Liver (tissue), 9 donors: Measurements from ENCODE around the gene TTC28. TPM values are rescaled to one million over a fixed set of nuclear protein-coding genes. Genes with fewer than 3 reads are reported as not detected.
A peak's percentile ranks its signal among the peaks of the same experiment; 100 is the strongest.

ENCODE experiments used
- DNase-seq: peaks from one replicate; pipeline ENCODE4 v3.0.0-alpha.2; 2017; ENCODE audit warnings: low spot score
- H3K27ac ChIP-seq, 2 donors: one replicate each; pipeline ENCODE4 v1.7.0; 2013; ENCODE audit warnings: inconsistent platforms in 2 of 2, low read length in 2 of 2, control low read depth in 1 of 2, low read depth in 1 of 2, mild to moderate bottlenecking in 1 of 2
- H3K27me3 ChIP-seq, 4 donors: one replicate each; pipeline versions ENCODE4 v1.6.1 to v1.7.0; 2013; ENCODE audit warnings: low read length in 3 of 4, inconsistent platforms in 1 of 4, mild to moderate bottlenecking in 1 of 4, moderate library complexity in 1 of 4; ENCODE audit not compliant: control insufficient read depth in 4 of 4, insufficient read depth in 4 of 4
- H3K36me3 ChIP-seq, 4 donors: one replicate each; pipeline versions ENCODE4 v1.6.1 to v1.7.0; 2013; ENCODE audit warnings: low read length in 3 of 4, mild to moderate bottlenecking in 3 of 4, low read depth in 1 of 4, moderate library complexity in 1 of 4; ENCODE audit not compliant: control insufficient read depth in 4 of 4, insufficient read depth in 3 of 4
- H3K4me1 ChIP-seq, 4 donors: one replicate each; pipeline versions ENCODE4 v1.6.1 to v1.7.0; 2013; ENCODE audit warnings: low read length in 3 of 4, mild to moderate bottlenecking in 3 of 4, moderate library complexity in 1 of 4; ENCODE audit not compliant: control insufficient read depth in 4 of 4, insufficient read depth in 4 of 4
- H3K4me3 ChIP-seq, 3 donors: one replicate each; pipeline versions ENCODE4 v1.6.1 to v1.7.0; 2013; ENCODE audit warnings: low read length in 3 of 3, control low read depth in 1 of 3, low read depth in 1 of 3, mild to moderate bottlenecking in 1 of 3
- H3K9ac ChIP-seq, 2 donors: one replicate each; pipeline ENCODE4 v1.7.0; 2013; ENCODE audit warnings: low read length in 2 of 2, mild to moderate bottlenecking in 2 of 2, moderate library complexity in 2 of 2, control low read depth in 1 of 2, low read depth in 1 of 2
- H3K9me3 ChIP-seq, 4 donors: one replicate each; pipeline versions ENCODE4 v1.6.1 to v1.7.0; 2013; ENCODE audit warnings: low read length in 3 of 4; ENCODE audit not compliant: control insufficient read depth in 4 of 4
- ATF3 ChIP-seq: IDR thresholded peaks from 2 replicates; pipeline ENCODE4 v1.6.1; 2016; ENCODE audit warnings: antibody characterized with exemption
- CTCF ChIP-seq: fragments of 150-350 bp; IDR thresholded peaks from 2 replicates; pipeline ENCODE4 v1.5.1; 2017; ENCODE audit warnings: improper control_type of control experiment, low read depth, low read length; ENCODE audit not compliant: missing input control
- EGR1 ChIP-seq, 2 donors: IDR thresholded peaks; 2 replicates each; pipeline ENCODE4 v1.6.1; 2016 to 2018; ENCODE audit warnings: antibody characterized with exemption in 2 of 2, low read depth in 2 of 2
- FOXA1 ChIP-seq: IDR thresholded peaks from 2 replicates; pipeline ENCODE4 v1.6.1; 2016; ENCODE audit warnings: antibody characterized with exemption
- FOXA2 ChIP-seq: IDR thresholded peaks from 2 replicates; pipeline ENCODE4 v1.6.1; 2016; ENCODE audit warnings: antibody characterized with exemption
- GABPA ChIP-seq, 2 donors: IDR thresholded peaks in 1 of 2; conservative IDR thresholded peaks in 1 of 2; 2 replicates each; pipeline ENCODE4 v1.6.1; 2016; ENCODE audit warnings: antibody characterized with exemption in 2 of 2, mild to moderate bottlenecking in 1 of 2, moderate library complexity in 1 of 2
- HNF4A ChIP-seq, 2 donors: conservative IDR thresholded peaks; 2 replicates each; pipeline ENCODE4 v1.6.1; 2016; ENCODE audit warnings: antibody characterized with exemption in 2 of 2, mild to moderate bottlenecking in 2 of 2
- HNF4G ChIP-seq: IDR thresholded peaks from 2 replicates; pipeline ENCODE4 v1.6.1; 2016; ENCODE audit warnings: antibody characterized with exemption
- JUND ChIP-seq, 2 donors: IDR thresholded peaks; 2 replicates each; pipeline ENCODE4 v1.6.1; 2016; ENCODE audit warnings: antibody characterized with exemption in 2 of 2
- MAX ChIP-seq: IDR thresholded peaks from 2 replicates; pipeline ENCODE4 v1.6.1; 2016; ENCODE audit warnings: antibody characterized with exemption
- NR2F2 ChIP-seq: IDR thresholded peaks from 2 replicates; pipeline ENCODE4 v1.6.1; 2016; ENCODE audit warnings: antibody characterized with exemption
- RAD21 ChIP-seq, 2 donors: IDR thresholded peaks; 2 replicates each; pipeline ENCODE4 v1.6.1; 2016; ENCODE audit warnings: antibody characterized with exemption in 2 of 2, mild to moderate bottlenecking in 2 of 2
- REST ChIP-seq: IDR thresholded peaks from 2 replicates; pipeline ENCODE4 v1.6.1; 2016; ENCODE audit warnings: antibody characterized with exemption, mild to moderate bottlenecking
- RXRA ChIP-seq, 2 donors: IDR thresholded peaks; 2 replicates each; pipeline ENCODE4 v1.6.1; 2017 to 2018; ENCODE audit warnings: antibody characterized with exemption in 2 of 2, mild to moderate bottlenecking in 1 of 2
- SP1 ChIP-seq: IDR thresholded peaks from 2 replicates; pipeline ENCODE4 v1.6.1; 2018; ENCODE audit warnings: antibody characterized with exemption, mild to moderate bottlenecking
- TAF1 ChIP-seq: conservative IDR thresholded peaks from 2 replicates; pipeline ENCODE4 v1.6.1; 2016; ENCODE audit warnings: antibody characterized with exemption, mild to moderate bottlenecking
- YY1 ChIP-seq: IDR thresholded peaks from 2 replicates; pipeline ENCODE4 v1.6.1; 2016; ENCODE audit warnings: antibody characterized with exemption, mild to moderate bottlenecking
- ZBTB33 ChIP-seq: IDR thresholded peaks from 2 replicates; pipeline ENCODE4 v1.6.1; 2016; ENCODE audit warnings: antibody characterized with exemption
- WGBS: extraction: QIAGEN DNeasy Blood & Tissue Kit; methylation state at CpG from one replicate; pipeline ENCODE4 v1.1.7; 2013; 5-methylcytosine and 5-hydroxymethylcytosine counted together
- polyA plus RNA-seq, 2 donors: library from polyadenylated mRNA; stranded (reverse) in 1 of 2; unstranded in 1 of 2; fragments of 200-250 nt in 1 of 2; fragments of >200 nt in 1 of 2; fragmentation: Nextera tagmentation in 1 of 2; extraction: Ambion mirVana in 1 of 2; gene quantifications; one replicate each; pipeline versions ENCODE4 v1.2.1 to v1.2.3, GENCODE V29; 2013 to 2015
- total RNA-seq, 2 donors: library from RNA; depleted of rRNA; stranded (reverse); fragments of >200 nt; gene quantifications; one replicate each; pipeline ENCODE4 v1.2.3, GENCODE V29; 2014
- donor health status: healthy.
- donor health status: healthy.
- donor health status: healthy.
- donor health status: healthy.
- donor health status: healthy.

Gene TTC28
- total and polyA plus RNA-seq, 4 donors, result 4.2 to 19.4 (median 5.9) TPM

GRCh38 chr22:28710576-28711191 lies 31.0 kb upstream of the TTC28 start:
- Histone ChIP-seq H3K36me3 (no peaks in the 10 kb centered on the region), H3K27ac (peak overlapping the region in 1 of 2 donors; percentile 6), H3K9me3 (no peaks in the 10 kb centered on the region), H3K27me3 (no peaks in the 10 kb centered on the region), H3K4me1 (peaks cover 0 to 21% (median 12%) of the 10 kb centered on the region in 4 donors), H3K4me3 (no peak overlapping the region), H3K9ac (no peak overlapping the region)
- no peak for TF ChIP-seq MAX
- no peak for TF ChIP-seq GABPA (IDR thresholded peaks at IDR 0.05 in 1 of 2, conservative IDR thresholded peaks at IDR 0.05 in 1 of 2)
- TF ChIP-seq ATF3, result no peak
- TF ChIP-seq RAD21 (IDR thresholded peaks at IDR 0.05), result no peak
- no peak for TF ChIP-seq HNF4G
- 78% methylated on average over 3 of the region's 3 CpGs for WGBS
- DNase-seq, result no peak

- Histone ChIP-seq H3K27me3 (no peaks in the 10 kb centered on the region), H3K4me3 (no peak overlapping the region), H3K36me3 (no peaks in the 10 kb centered on the region), H3K9ac (no peak overlapping the region), H3K27ac (no peak overlapping the region), H3K9me3 (no peaks in the 10 kb centered on the region), H3K4me1 (peaks cover 0 to 21% (median 12%) of the 10 kb centered on the region in 4 donors)
- no peak for TF ChIP-seq HNF4A (conservative IDR thresholded peaks at IDR 0.05)
- no peak for TF ChIP-seq MAX
- no peak for TF ChIP-seq HNF4G
- TF ChIP-seq REST, result no peak
- no peak for TF ChIP-seq GABPA (IDR thresholded peaks at IDR 0.05 in 1 of 2, conservative IDR thresholded peaks at IDR 0.05 in 1 of 2)
- TF ChIP-seq CTCF, result no peak
- no peak for TF ChIP-seq YY1
- no peak for TF ChIP-seq EGR1 (IDR thresholded peaks at IDR 0.05; ENCODE audit: low read depth in 2 of 2)
- TF ChIP-seq RAD21 (IDR thresholded peaks at IDR 0.05), result no peak
- TF ChIP-seq TAF1, result no peak
- TF ChIP-seq FOXA1, result no peak
- TF ChIP-seq ZBTB33, result no peak
- TF ChIP-seq FOXA2, result no peak
- TF ChIP-seq NR2F2, result no peak
- TF ChIP-seq JUND (IDR thresholded peaks at IDR 0.05), result no peak
- TF ChIP-seq SP1, result no peak
- no peak for TF ChIP-seq ATF3
- no peak for TF ChIP-seq RXRA (IDR thresholded peaks at IDR 0.05)
- no peak for DNase-seq
These were observed 30.5 kb upstream of the TTC28 start for GRCh38 chr22:28710107-28710506.
